RWPE1 (cell line): ENCODE data around the gene RGS6.

Experiments
- CTCF ChIA-PET: fragments of 350-600 bp; sonication (Branson Sonifier 250); formaldehyde crosslinking; extraction: SDS; loops from one replicate; lab custom pipeline; 2021; lab: Yijun Ruan, JAX
- POLR2A ChIA-PET: fragments of 400-600 bp; formaldehyde crosslinking; extraction: SDS; loops from one replicate; lab custom pipeline; 2020; ENCODE audit warnings: antibody characterized with exemption; ENCODE audit not compliant: low non-redundant PET; lab: Yijun Ruan, JAX
- DNase-seq: peaks from one replicate; pipeline ENCODE4 v3.0.0; 2012; ENCODE audit warnings: low spot score
- H3K27ac ChIP-seq: fragments of 450-650 bp; 2 replicates; pipeline ENCODE4 v1.5.1; 2017
- TF ChIP-seq, protein P1 (sequence below): fragments of 450-650 bp; conservative IDR thresholded peaks from 2 replicates; pipeline ENCODE4 v1.5.1; 2017; ENCODE audit warnings: low read depth, mild to moderate bottlenecking

The RGS6 gene

DNA sequence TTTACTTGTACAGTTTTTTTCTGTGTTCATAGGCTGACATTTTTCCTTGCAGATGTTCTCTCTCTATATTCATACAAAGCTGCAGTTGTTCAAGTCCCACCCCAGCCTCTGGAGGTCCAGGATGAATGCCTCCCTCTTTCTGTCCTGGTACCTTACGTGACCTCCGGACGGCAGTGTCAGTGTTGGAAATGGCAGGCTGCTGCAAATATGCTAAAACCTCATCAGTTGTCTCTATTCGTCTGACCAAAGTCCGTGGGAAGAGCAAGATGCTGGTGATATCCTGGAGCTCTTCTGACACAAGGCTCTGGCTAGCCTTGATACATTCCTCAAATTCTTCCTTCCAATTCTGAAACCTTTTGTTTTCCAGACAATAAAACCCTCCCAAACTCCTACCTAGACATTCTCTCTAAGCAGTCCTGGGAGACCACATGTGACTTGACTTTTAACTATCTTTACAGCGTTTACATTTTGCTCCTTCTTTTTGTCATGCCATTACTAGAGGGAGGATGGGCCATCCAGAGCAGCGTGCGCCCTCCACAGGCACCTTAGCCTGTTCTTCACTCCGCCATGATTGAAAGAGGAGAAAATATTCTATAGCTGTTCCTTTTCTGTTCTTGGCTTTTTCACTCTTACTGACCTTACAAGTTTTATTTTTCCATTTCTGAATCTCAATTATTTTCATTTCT, 143.6 kb downstream of the RGS6 start:
- DNase-seq, result no peak
- ChIA-PET POLR2A (no interaction called here), CTCF (interaction anchor here (0.6 kb wide), 1 partner anchor 13 kb away, joined by 3 read pairs; no protein-coding TSS in a partner anchor)
- TF ChIP-seq, protein P1, sequence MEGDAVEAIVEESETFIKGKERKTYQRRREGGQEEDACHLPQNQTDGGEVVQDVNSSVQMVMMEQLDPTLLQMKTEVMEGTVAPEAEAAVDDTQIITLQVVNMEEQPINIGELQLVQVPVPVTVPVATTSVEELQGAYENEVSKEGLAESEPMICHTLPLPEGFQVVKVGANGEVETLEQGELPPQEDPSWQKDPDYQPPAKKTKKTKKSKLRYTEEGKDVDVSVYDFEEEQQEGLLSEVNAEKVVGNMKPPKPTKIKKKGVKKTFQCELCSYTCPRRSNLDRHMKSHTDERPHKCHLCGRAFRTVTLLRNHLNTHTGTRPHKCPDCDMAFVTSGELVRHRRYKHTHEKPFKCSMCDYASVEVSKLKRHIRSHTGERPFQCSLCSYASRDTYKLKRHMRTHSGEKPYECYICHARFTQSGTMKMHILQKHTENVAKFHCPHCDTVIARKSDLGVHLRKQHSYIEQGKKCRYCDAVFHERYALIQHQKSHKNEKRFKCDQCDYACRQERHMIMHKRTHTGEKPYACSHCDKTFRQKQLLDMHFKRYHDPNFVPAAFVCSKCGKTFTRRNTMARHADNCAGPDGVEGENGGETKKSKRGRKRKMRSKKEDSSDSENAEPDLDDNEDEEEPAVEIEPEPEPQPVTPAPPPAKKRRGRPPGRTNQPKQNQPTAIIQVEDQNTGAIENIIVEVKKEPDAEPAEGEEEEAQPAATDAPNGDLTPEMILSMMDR, result no peak
- no peak overlapping the region for H3K27ac ChIP-seq

DNA sequence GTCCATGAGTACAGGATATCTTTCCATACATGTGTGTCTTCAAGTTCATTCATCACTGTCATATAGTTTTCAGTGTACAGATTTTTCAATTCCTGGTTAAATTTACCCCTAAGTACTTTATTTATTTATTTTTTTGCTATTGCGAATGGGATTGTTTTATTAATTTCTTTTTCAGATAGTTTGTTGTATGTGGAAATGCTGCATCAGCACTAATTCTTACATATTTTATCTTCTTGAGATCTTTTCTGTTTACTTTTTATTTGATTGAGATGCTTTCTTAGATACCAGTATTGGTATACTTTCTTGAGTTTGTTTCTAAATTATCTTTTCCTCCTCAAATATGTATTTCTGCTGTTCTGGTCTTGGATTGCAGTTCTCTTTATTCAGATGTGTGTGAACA, 148.9 kb downstream of the RGS6 start:
- CTCF ChIA-PET, result no interaction called here
- DNase-seq, result no peak
- POLR2A ChIA-PET, result no interaction called here
- TF ChIP-seq, protein P1, result no peak
- H3K27ac ChIP-seq, result no peak overlapping the region

DNA sequence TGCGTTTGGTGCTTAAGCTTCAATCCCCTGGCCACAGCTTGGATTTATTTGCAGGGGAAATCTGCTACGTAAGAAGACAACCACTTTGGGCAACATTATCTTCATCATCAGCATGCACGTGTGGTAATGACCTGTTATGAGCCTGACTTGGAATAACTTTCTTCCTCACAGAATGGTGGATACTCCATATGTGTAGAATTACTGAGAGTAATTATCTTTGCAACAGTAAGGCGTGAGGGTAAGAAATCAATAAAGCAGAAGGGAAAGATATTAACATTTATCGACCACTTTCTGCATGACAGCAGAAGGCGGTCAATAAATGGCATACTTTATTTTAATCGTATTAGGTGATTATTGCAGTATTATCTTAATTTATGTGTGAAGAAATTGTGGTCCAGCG, 152.7 kb downstream of the RGS6 start:
- no peak overlapping the region for H3K27ac ChIP-seq
- POLR2A ChIA-PET, result no interaction called here
- CTCF ChIA-PET, result no interaction called here
- no peak for DNase-seq
- TF ChIP-seq, protein P1, result no peak

DNA sequence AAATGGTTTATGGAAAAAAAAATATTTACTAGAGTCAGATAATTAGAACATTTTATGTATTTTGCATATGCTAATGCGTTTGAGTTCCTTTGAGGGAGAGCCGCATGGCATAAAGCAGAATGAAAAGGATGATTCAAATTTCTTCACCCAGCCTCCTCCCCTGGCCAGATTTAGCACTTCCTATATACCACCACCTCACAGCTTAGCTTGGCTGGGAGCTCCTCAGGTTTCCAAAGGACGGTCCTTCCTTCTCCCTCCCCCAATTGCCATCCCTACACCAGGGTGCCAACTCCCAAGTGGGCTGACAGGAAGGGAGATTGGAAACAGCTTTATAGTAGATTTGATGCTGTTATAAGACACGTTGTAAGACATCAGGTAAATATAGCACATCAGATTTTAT, 157.4 kb downstream of the RGS6 start:
- ChIA-PET CTCF (interaction anchor here (0.6 to 0.7 kb wide), 2 partner anchors 9 to 561 kb away, joined by 3 to 7 read pairs; no protein-coding TSS in a partner anchor), POLR2A (no interaction called here)
- no peak for DNase-seq
- TF ChIP-seq, protein P1, result no peak
- no peak overlapping the region for H3K27ac ChIP-seq

DNA sequence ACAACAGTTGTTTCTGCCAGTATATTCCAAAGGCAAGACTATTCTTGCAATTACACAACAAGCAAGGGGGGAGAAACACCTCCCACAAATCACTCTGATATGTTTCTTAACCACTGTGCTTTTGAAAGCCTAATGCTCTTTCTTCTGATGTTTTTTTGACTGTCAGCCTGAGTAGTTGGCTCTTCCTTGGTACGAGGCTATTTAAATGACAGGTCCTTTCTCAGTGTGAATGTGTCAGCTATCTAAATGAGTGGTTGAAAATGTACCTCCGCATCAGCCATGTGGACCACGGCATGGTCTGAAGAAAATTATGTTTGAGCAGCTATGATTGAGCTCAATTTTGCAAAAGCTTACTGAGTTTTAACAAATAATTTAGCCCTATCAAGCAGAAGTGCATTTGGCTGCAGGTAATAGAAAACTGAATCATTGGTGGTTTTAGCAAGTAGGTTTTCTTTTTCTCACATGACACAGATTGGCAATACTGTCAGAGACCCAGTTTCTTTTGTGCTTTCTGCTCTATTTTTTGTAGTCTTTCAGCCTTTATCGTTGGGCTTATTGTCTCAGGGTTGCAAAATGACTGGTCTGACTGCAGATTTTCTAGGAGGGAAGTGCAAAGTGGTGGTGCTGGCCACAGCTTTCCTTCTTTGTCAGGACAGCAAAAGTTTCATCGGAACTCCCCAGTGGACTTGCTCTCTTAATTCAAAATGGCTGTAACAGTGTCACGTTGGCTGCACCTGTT, 162.8 kb downstream of the RGS6 start:
- no peak overlapping the region for H3K27ac ChIP-seq
- CTCF ChIA-PET, result interaction anchor here (1.4 kb wide), 1 partner anchor 9 kb away, joined by 4 read pairs; no protein-coding TSS in a partner anchor
- POLR2A ChIA-PET, result no interaction called here
- TF ChIP-seq, protein P1, result no peak
- DNase-seq, result no peak

DNA sequence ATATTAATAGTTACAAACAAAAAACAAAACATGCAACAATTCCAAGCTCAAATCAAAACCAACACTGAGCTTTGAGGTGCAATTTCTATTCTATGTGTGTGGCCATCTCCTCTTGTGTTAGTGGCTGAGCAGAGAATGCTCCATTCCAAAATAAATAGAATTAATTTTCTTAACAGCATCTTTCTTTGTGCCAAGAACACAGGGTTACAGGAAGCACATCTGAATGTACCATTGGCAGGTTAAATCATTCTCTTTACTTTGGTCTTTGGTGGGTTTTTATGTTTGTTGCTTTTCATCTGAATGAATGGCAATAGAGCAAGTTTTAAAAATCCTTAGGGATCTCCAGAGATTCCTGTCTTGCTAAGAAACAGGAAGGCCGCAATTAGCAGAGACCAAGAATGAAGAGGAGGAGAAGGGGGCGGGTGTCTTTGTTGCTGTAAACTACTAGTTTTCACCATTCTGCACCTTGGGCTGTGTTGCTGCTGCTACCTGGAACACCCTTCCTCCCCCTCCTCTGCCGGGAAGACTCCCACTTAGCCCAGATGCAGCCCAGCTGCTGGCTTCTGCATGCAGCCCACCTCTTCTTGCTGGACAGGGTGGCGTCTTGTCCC, 165.0 kb downstream of the RGS6 start:
- POLR2A ChIA-PET, result no interaction called here
- TF ChIP-seq, protein P1, result no peak
- CTCF ChIA-PET, result no interaction called here
- no peak overlapping the region for H3K27ac ChIP-seq
- no peak for DNase-seq
